Keratinocyte (primary cell): ENCODE results near the gene FRS3.

Experiments used
- EZH2 ChIP-seq: IDR thresholded peaks from one replicate; pipeline ENCODE4 v1.6.1; 2012; ENCODE audit warnings: inconsistent platforms, mild to moderate bottlenecking, low read length, moderate library complexity
- TF ChIP-seq, protein P1 (sequence below), 3 experiments: IDR thresholded peaks in 1 of 3; conservative IDR thresholded peaks in 1 of 3; optimal IDR thresholded peaks in 1 of 3; 2 replicates in 2 of 3; 3 replicates in 1 of 3; pipeline versions ENCODE3 to v1.5.1; 2011; ENCODE audit warnings: low read length in 3 of 3, mild to moderate bottlenecking in 3 of 3, moderate library complexity in 2 of 3, control low read depth in 1 of 3, inconsistent platforms in 1 of 3; ENCODE audit not compliant: insufficient read depth in 2 of 3; ENCODE audit errors: extremely low read depth in 1 of 3

DNA sequence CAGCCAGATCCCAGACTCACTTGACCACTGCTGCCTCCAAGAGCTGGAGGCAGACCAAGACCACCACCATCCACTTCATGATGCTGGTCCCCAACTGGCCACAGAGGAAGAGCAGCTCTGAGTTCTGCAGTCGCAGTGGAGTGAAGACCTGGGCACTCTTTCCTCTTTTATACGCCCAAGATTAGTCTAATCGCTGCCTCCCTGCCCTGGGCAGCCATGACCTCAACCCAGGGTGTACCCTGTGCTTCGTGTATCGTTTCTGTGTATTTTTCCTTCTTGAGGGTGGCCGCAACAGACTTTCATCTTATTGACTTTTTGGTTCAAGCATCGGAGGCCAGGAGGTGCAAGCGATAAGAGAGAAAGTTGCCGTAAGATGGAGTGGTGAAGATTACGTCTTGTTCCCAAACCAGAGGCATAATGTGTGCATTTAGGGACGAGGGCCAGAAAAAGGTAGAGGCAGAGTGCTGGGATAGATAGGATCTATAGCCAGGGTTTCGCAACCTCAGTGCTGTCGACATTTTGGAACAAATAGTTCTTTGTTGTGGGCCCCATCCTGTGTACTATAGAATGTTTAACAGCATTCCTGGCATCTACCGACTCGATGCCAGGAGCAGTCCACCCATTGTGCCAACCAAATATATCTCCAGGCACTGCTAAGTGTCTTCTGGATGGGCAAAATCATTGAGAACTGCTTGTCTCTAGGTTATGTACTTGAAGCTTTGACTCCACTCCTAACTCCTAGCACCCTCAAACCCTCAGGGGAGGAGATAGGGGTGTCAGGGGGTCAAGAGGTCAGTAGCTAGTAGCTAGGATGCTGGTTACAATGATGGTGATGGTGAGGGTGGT is 32.2 kb downstream of the FRS3 start, which contains the start of gene PGC:
- TF ChIP-seq, protein P1, sequence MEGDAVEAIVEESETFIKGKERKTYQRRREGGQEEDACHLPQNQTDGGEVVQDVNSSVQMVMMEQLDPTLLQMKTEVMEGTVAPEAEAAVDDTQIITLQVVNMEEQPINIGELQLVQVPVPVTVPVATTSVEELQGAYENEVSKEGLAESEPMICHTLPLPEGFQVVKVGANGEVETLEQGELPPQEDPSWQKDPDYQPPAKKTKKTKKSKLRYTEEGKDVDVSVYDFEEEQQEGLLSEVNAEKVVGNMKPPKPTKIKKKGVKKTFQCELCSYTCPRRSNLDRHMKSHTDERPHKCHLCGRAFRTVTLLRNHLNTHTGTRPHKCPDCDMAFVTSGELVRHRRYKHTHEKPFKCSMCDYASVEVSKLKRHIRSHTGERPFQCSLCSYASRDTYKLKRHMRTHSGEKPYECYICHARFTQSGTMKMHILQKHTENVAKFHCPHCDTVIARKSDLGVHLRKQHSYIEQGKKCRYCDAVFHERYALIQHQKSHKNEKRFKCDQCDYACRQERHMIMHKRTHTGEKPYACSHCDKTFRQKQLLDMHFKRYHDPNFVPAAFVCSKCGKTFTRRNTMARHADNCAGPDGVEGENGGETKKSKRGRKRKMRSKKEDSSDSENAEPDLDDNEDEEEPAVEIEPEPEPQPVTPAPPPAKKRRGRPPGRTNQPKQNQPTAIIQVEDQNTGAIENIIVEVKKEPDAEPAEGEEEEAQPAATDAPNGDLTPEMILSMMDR (optimal IDR thresholded peaks at IDR 0.05 in 1 of 3, IDR thresholded peaks at IDR 0.05 in 1 of 3, conservative IDR thresholded peaks at IDR 0.05 in 1 of 3; ENCODE audit: extremely low read depth in 1 of 3, insufficient read depth in 2 of 3, low read length in 3 of 3) = no peak
- no peak for TF ChIP-seq EZH2
